Immature natural killer cell (primary cell): Measurements from ENCODE around the gene TTLL13. TPM values are rescaled to one million over a fixed set of nuclear protein-coding genes. Genes with fewer than 3 reads are reported as not detected.

Source experiments
- DNase-seq, 3 donors: peaks; one replicate each; pipeline ENCODE4 v3.0.0; 2022; ENCODE audit warnings: mixed read lengths in 1 of 3
- H3K27ac Mint-ChIP-seq, 6 donors: one replicate each; pipeline ENCODE4 v1.8.0; 2020; ENCODE audit warnings: mixed read lengths in 6 of 6, mild to moderate bottlenecking in 5 of 6, inconsistent platforms in 4 of 6, moderate library complexity in 3 of 6
- H3K27me3 Mint-ChIP-seq, 3 donors: one replicate each; pipeline ENCODE4 v1.8.0; 2020 to 2021; ENCODE audit warnings: low read depth in 3 of 3, mild to moderate bottlenecking in 3 of 3, mixed read lengths in 3 of 3, moderate library complexity in 3 of 3, inconsistent platforms in 1 of 3
- H3K36me3 Mint-ChIP-seq, 3 donors: one replicate each; pipeline ENCODE4 v1.8.0; 2020; ENCODE audit warnings: mixed read lengths in 3 of 3, inconsistent platforms in 2 of 3, mild to moderate bottlenecking in 2 of 3
- H3K4me1 Mint-ChIP-seq, 2 donors: one replicate each; pipeline ENCODE4 v1.8.0; 2020; ENCODE audit warnings: inconsistent platforms in 2 of 2, mild to moderate bottlenecking in 2 of 2, mixed read lengths in 2 of 2, moderate library complexity in 1 of 2
- H3K4me3 Mint-ChIP-seq, 5 donors: one replicate each; pipeline ENCODE4 v1.8.0; 2020; ENCODE audit warnings: mild to moderate bottlenecking in 5 of 5, mixed read lengths in 5 of 5, inconsistent platforms in 3 of 5, moderate library complexity in 3 of 5
- H3K9me3 Mint-ChIP-seq, 6 donors: one replicate each; pipeline ENCODE4 v1.8.0; 2020; ENCODE audit warnings: mild to moderate bottlenecking in 6 of 6, mixed read lengths in 6 of 6, inconsistent platforms in 4 of 6, moderate library complexity in 3 of 6
- polyA plus RNA-seq, 3 donors: library from polyadenylated mRNA; unstranded; fragments of 300-500 nt; fragmentation: Illumina TruSeq; gene quantifications; one replicate each; pipeline ENCODE4 v1.2.3, GENCODE V29; 2021

The TTLL13 gene
- polyA plus RNA-seq, 3 donors from 2014 or later = 0.23 to 2.0 (median 0.24) TPM

GRCh38 chr15:90209591-90209990, 39.8 kb upstream of the TTLL13 start:
- Mint-ChIP-seq H3K4me3 (no peak overlapping the region), H3K36me3 (peaks cover under 1 to 13% (median 4%) of the 10 kb centered on the region in 3 donors), H3K27ac (peak overlapping the region in 3 of 6 donors; percentile 37 to 41 (median 38)), H3K27me3 (peaks cover 0 to 3% (median 2%) of the 10 kb centered on the region in 3 donors), H3K9me3 (no peaks in the 10 kb centered on the region), H3K4me1 (peaks cover 6 to 10% of the 10 kb centered on the region in 2 donors)
- no peak for DNase-seq

GRCh38 chr15:90210593-90210992, 38.8 kb upstream of the TTLL13 start:
- no peaks in the 10 kb centered on the region for H3K9me3 Mint-ChIP-seq
- H3K27me3 Mint-ChIP-seq = peaks cover 0 to 3% (median 3%) of the 10 kb centered on the region in 3 donors
- peaks cover 4 to 13% (median 4%) of the 10 kb centered on the region in 3 donors for H3K36me3 Mint-ChIP-seq
- no peak for DNase-seq
- H3K27ac Mint-ChIP-seq = peak overlapping the region in 1 of 6 donors; percentile 57
- H3K4me1 Mint-ChIP-seq = peaks cover 10 to 15% of the 10 kb centered on the region in 2 donors
- H3K4me3 Mint-ChIP-seq = no peak overlapping the region

DNA sequence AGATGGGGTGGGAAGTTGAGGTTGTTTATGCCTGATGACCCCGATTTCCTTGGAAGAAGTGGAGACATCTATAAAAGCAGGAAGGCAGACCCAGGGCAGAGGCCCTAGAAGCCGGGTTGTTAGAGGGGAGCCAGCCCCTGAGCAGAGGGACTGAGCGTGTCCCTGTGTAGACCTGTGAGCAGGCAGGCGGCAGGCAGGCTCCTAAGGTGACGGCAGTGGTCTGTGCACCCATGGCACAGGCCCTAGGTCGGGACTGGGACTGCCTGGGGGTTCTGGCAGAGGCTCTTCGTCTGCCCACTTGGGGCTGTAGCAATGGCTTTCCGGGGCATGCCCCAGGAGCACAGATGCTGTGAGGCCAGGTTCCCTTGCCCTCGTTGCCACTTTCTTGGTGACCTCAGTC, 38.3 kb upstream of the TTLL13 start:
- H3K4me3 Mint-ChIP-seq = no peak overlapping the region
- H3K27me3 Mint-ChIP-seq = peaks cover 0 to 3% (median 3%) of the 10 kb centered on the region in 3 donors
- peaks cover 10 to 15% of the 10 kb centered on the region in 2 donors for H3K4me1 Mint-ChIP-seq
- peak overlapping the region in 1 of 6 donors; percentile 57 for H3K27ac Mint-ChIP-seq
- H3K36me3 Mint-ChIP-seq = peaks cover 4 to 13% (median 4%) of the 10 kb centered on the region in 3 donors
- H3K9me3 Mint-ChIP-seq = no peaks in the 10 kb centered on the region
- DNase-seq = no peak

DNA sequence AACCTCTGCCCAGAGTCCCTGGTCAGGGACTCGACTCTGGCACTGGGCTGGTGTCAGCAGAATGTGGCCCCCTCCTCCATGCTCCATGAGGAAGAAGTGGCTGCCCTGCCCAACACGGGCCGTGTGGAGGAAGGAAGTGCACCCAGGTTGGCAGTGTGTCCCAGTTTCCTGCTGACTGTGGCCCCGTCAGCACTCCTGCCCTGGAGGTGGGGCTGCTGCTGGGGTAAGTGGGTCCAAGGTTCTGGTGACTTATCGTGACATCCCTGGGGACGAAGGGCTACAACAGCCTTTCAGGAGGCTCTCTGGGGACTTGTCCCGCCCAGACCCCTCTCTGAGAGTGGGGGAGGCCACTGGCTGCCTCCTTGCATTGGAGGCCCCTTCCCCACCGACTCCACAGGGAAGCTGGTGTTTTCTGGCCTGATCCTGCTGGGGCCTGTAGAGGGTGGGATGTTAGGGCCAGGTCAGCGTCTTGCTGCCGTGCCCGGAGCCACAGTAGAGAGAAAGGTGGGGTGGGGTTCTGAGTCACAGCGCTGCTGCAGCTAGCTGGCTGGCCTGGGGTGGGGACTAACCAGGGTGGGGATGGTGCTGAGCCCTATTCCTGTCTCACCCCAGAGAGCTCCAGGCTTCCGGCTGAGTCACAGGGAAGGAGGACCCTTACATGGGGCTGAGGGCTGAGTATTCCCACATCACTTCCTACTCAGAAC, 37.8 kb upstream of the TTLL13 start:
- Mint-ChIP-seq H3K4me3 (no peak overlapping the region), H3K36me3 (peaks cover 4 to 13% (median 4%) of the 10 kb centered on the region in 3 donors), H3K9me3 (no peaks in the 10 kb centered on the region), H3K27me3 (peaks cover 0 to 3% (median 3%) of the 10 kb centered on the region in 3 donors), H3K27ac (no peak overlapping the region), H3K4me1 (peaks cover 10 to 20% of the 10 kb centered on the region in 2 donors)
- DNase-seq = no peak

DNA sequence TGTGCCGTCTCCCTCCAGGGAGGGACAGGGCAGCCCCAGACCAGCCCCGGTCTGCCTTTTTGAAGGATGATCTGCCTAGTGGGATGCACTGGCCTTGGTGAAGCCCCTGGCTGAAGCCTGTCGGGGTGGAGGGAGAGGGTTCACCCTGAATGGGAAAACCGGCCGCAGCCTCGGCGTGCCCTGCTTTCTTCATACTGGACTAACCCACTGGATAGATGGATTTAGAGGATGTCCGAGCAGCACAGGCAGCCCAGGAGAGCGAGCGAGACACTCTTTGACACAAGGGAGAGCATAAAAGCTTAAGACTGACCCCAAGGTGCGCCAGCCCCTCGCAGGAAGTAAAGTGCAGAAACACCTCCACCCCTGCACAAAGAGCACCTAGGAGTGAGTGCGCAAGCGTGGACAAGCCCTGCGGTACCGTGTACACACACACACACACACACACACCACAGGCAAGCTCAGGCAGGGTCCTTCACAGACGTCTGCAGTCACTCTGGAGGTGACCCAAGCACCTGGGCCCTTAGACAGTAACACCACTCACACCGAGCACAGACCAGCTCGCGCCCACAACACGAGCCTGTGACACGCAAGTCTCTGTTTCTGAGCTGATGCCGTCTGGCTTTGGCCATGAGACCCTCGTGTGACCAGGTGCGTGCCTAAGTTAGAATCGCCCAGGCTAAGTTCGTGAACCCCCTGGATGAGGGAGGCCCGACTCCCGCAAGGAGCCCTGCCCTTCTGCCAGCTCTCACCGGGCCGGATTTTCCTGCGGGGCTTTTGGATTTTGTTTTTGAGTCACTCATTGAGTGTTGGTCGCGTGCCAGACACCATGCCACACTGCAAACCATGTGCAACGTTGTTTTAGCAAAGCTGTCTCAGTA, 36.9 kb upstream of the TTLL13 start:
- Mint-ChIP-seq H3K4me1 (peaks cover 10 to 20% of the 10 kb centered on the region in 2 donors), H3K36me3 (peaks cover 4 to 13% (median 4%) of the 10 kb centered on the region in 3 donors), H3K4me3 (no peak overlapping the region), H3K27ac (no peak overlapping the region), H3K27me3 (peaks cover 0 to 3% (median under 1%) of the 10 kb centered on the region in 3 donors), H3K9me3 (no peaks in the 10 kb centered on the region)
- DNase-seq = no peak

GRCh38 chr15:90213122-90213817, 36.1 kb upstream of the TTLL13 start:
- peak overlapping the region in 2 of 6 donors; percentile 13 to 55 for H3K27ac Mint-ChIP-seq
- peaks cover 4 to 13% (median 4%) of the 10 kb centered on the region in 3 donors for H3K36me3 Mint-ChIP-seq
- H3K4me3 Mint-ChIP-seq = no peak overlapping the region
- H3K4me1 Mint-ChIP-seq = peaks cover 10 to 20% of the 10 kb centered on the region in 2 donors
- H3K9me3 Mint-ChIP-seq = no peaks in the 10 kb centered on the region
- DNase-seq = no peak
- H3K27me3 Mint-ChIP-seq = peaks cover 0 to 3% (median 0%) of the 10 kb centered on the region in 3 donors

DNA sequence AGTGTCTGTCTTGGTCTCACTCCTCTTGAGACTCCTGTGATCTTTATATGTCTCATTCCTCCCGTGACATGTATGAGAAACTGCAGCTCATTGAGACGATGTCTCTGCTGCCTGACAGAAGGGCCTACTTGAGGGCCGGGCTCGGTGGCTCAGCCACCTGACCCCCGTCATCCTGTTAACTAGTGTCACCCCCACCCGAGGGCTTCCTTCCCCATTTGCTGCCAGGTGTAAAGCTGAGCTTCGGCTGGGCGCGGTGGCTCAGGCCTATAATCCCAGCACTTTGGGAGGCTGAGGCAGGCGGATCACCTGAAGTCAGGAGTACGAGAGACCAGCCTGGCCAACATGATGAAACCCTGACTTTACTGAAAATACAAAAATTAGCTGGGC, 35.5 kb upstream of the TTLL13 start:
- no peaks in the 10 kb centered on the region for H3K9me3 Mint-ChIP-seq
- peaks cover 12 to 20% of the 10 kb centered on the region in 2 donors for H3K4me1 Mint-ChIP-seq
- H3K27ac Mint-ChIP-seq = peak overlapping the region in 1 of 6 donors; percentile 55
- DNase-seq = no peak
- peaks cover 4 to 13% (median 4%) of the 10 kb centered on the region in 3 donors for H3K36me3 Mint-ChIP-seq
- H3K27me3 Mint-ChIP-seq = peaks cover 0 to 3% (median 0%) of the 10 kb centered on the region in 3 donors
- H3K4me3 Mint-ChIP-seq = no peak overlapping the region

DNA sequence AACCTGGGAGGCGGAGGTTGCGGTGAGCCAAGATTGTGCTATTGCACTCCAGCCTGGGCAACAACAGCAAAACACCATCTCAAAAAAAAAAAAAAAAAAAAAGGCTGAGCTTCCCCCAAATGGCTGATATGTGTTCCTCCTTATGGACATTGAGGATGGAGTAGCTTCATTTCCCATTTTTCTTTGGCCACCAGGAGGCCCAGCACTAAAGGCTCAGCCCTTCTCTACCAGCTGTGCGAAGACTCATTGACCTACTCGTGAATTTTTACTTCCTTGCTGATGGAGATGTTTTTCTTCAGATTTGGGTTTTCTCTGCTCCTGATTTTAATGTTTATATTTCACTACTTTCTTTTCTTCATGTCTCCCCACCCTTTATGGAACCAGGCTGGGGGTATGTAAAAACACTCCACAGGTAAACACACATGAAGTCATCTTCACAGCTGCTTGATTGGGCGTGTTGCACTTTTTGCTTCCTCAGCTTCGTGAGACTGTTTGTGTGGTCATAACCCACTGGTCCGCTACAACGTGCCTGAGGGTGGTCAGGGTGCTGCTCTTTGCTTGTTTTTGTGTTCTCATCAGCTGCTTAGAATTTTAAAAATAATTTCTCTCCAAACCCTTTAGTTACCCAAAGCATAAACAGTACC, 34.7 kb upstream of the TTLL13 start:
- Mint-ChIP-seq H3K27me3 (peaks cover 0 to 3% (median 0%) of the 10 kb centered on the region in 3 donors), H3K4me3 (no peak overlapping the region), H3K36me3 (peaks cover 4 to 12% (median 9%) of the 10 kb centered on the region in 3 donors), H3K4me1 (peaks cover 12 to 20% of the 10 kb centered on the region in 2 donors), H3K27ac (peak overlapping the region in 5 of 6 donors; percentile 4 to 73 (median 68)), H3K9me3 (no peaks in the 10 kb centered on the region)
- no peak for DNase-seq

DNA sequence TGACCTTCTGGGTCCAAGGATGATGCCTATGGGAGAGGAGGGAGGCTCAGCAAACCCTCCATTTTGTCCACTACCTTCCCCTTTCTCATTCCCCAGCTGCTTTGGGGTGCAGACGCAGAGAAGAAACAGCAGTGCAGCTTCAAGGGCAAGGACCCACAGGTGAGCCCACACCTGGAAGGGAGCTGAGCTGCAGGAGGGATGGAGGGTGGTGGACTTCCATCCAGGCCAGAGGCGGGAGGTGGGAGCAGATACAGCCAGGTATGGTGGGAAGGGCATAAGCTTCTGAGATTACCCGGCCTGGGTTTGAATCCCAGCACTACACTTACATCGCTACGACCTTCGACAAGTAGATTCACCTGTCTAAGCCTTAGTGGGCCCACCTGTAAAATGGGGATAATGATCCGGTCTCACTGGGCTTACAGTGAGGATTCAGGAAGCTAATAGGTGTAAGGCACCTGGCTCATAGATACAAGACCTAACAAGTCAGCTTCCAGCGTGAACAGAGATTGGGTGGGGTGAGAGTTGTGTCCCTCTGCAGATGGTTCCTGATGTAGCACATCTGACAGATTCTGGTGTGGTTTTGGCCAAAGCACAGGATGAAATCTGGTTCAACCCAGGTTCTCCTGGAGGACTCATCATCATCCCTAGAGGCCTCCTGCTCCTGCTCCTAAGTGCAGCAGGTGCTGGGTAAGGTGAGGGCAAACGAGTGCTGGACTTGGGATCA, 31.5 kb upstream of the TTLL13 start:
- no peak for DNase-seq
- H3K9me3 Mint-ChIP-seq = no peaks in the 10 kb centered on the region
- no peak overlapping the region for H3K4me3 Mint-ChIP-seq
- no peak overlapping the region for H3K27ac Mint-ChIP-seq
- H3K36me3 Mint-ChIP-seq = peaks cover 0 to 9% (median 0%) of the 10 kb centered on the region in 3 donors
- H3K27me3 Mint-ChIP-seq = peaks cover 0 to 2% (median 0%) of the 10 kb centered on the region in 3 donors
- H3K4me1 Mint-ChIP-seq = peaks cover 7 to 11% of the 10 kb centered on the region in 2 donors

DNA sequence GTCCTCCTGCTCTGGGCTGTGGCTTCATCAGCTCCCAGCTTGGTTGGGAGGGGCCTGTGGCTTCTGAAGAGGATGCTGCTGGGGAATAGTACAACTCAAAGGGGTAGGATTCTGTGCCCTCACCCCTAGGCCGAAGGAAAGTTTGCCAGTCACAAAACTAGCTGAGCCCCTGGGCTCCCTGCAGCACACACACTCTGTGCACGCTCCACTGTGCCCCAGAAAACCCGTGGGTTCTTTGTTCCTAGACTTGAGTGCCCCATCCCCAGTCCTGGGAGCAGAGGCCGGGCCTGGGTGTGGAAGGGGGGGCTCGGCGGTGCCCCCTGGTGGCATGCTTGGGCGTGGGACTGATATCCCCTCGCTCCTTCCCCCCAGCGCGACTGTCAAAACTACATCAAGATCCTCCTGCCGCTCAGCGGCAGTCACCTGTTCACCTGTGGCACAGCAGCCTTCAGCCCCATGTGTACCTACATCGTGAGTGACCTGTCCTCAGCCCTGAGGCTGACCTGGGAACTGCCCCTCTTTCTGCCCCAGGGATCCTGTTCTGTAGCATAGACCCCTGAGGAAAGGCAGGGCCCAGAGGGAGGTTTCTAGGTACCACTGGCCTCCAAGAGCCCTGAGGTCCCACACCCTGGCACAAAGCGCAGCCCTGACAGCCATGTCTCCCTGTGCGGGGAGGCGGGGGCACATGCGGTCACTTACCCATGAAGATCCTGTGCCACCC, 29.8 kb upstream of the TTLL13 start:
- H3K4me3 Mint-ChIP-seq = no peak overlapping the region
- DNase-seq = peak; percentile 40 to 49 (median 48)
- H3K27ac Mint-ChIP-seq = peak overlapping the region in 1 of 6 donors; percentile 14
- peaks cover 6 to 10% of the 10 kb centered on the region in 2 donors for H3K4me1 Mint-ChIP-seq
- H3K27me3 Mint-ChIP-seq = peaks cover 0 to 2% (median 0%) of the 10 kb centered on the region in 3 donors
- H3K36me3 Mint-ChIP-seq = peaks cover 0 to 9% (median 8%) of the 10 kb centered on the region in 3 donors
- no peaks in the 10 kb centered on the region for H3K9me3 Mint-ChIP-seq

GRCh38 chr15:90221246-90221900, 28.0 kb upstream of the TTLL13 start:
- Mint-ChIP-seq H3K36me3 (peaks cover 3 to 13% (median 5%) of the 10 kb centered on the region in 3 donors), H3K4me1 (peaks cover 1 to 2% of the 10 kb centered on the region in 2 donors), H3K4me3 (no peak overlapping the region), H3K27me3 (no peaks in the 10 kb centered on the region), H3K9me3 (no peaks in the 10 kb centered on the region), H3K27ac (no peak overlapping the region)
- DNase-seq = no peak
